HCT116 (cell line): ENCODE results near the gene UBAC2.

Source experiments
- FOSL1 ChIP-seq: IDR thresholded peaks from 2 replicates; pipeline ENCODE4 v1.6.1; 2012; ENCODE audit warnings: low read depth
- JUND ChIP-seq: IDR thresholded peaks from 2 replicates; pipeline ENCODE4 v1.6.1; 2012
- POLR2A ChIP-seq: IDR thresholded peaks from 2 replicates; pipeline ENCODE4 v1.7.0; 2011; ENCODE audit warnings: borderline replicate concordance; ENCODE audit not compliant: insufficient read depth, insufficient read length; ENCODE audit errors: extremely low read depth
- POLR2AphosphoS5 ChIP-seq: IDR thresholded peaks from 2 replicates; pipeline ENCODE4 v1.6.1; 2011; ENCODE audit warnings: mild to moderate bottlenecking, low read depth, low read length, moderate library complexity
- ZNF274 ChIP-seq: fragments of 200-500 bp; sonication (Bioruptor generic); IDR thresholded peaks from 2 replicates; pipeline ENCODE4 v1.6.1; 2014; ENCODE audit warnings: mild to moderate bottlenecking, low read depth, low read length, inconsistent platforms
- TF ChIP-seq, protein P1 (sequence below), 3 experiments: fragments of 200-600 bp in 1 of 3; sonication (generic) in 1 of 3; IDR thresholded peaks in 2 of 3; conservative IDR thresholded peaks in 1 of 3; 2 replicates each; pipeline ENCODE4 v1.5.1; 2012 to 2017; ENCODE audit warnings: low read depth in 2 of 3, low read length in 2 of 3, antibody characterized with exemption in 1 of 3, borderline replicate concordance in 1 of 3, control low read depth in 1 of 3, mild to moderate bottlenecking in 1 of 3, mixed read lengths in 1 of 3, mixed run types in 1 of 3, moderate library complexity in 1 of 3; ENCODE audit not compliant: insufficient read depth in 1 of 3
- TF ChIP-seq, protein P2 (sequence below): IDR thresholded peaks from 2 replicates; pipeline ENCODE4 v1.6.1; 2012
- TF ChIP-seq, protein P3 (sequence below): IDR thresholded peaks from 2 replicates; pipeline ENCODE4 v1.6.1; 2011; ENCODE audit warnings: mild to moderate bottlenecking, low read length, moderate library complexity; ENCODE audit not compliant: insufficient replicate concordance; ENCODE audit errors: extremely low read depth

DNA sequence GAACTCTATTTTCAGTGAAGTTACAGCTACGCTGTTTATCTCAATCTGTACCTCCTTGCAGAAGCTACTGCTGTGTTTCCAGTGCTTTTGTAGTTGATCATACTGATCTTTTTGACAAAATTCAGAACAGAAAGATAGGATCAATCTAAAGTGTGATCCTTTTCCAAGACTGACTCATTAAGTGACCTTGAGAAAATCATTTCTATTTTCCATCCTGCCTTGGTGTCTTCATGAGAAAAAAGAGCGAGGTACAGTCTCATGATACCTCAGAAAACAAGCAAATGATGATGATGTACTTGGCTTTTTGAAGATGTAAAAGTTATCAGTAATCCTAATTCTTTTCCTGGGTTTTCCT, 152.6 kb downstream of the UBAC2 start:
- TF ChIP-seq JUND (no peak), POLR2AphosphoS5 (no peak), POLR2A (no peak), FOSL1 (no peak), ZNF274 (no peak)
- TF ChIP-seq, protein P1, sequence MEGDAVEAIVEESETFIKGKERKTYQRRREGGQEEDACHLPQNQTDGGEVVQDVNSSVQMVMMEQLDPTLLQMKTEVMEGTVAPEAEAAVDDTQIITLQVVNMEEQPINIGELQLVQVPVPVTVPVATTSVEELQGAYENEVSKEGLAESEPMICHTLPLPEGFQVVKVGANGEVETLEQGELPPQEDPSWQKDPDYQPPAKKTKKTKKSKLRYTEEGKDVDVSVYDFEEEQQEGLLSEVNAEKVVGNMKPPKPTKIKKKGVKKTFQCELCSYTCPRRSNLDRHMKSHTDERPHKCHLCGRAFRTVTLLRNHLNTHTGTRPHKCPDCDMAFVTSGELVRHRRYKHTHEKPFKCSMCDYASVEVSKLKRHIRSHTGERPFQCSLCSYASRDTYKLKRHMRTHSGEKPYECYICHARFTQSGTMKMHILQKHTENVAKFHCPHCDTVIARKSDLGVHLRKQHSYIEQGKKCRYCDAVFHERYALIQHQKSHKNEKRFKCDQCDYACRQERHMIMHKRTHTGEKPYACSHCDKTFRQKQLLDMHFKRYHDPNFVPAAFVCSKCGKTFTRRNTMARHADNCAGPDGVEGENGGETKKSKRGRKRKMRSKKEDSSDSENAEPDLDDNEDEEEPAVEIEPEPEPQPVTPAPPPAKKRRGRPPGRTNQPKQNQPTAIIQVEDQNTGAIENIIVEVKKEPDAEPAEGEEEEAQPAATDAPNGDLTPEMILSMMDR (IDR thresholded peaks at IDR 0.05 in 2 of 3, conservative IDR thresholded peaks at IDR 0.05 in 1 of 3; ENCODE audit: borderline replicate concordance in 1 of 3, insufficient read depth in 1 of 3, low read depth in 2 of 3, low read length in 2 of 3), result no peak
- TF ChIP-seq, protein P2, sequence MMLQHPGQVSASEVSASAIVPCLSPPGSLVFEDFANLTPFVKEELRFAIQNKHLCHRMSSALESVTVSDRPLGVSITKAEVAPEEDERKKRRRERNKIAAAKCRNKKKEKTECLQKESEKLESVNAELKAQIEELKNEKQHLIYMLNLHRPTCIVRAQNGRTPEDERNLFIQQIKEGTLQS, result no peak
- TF ChIP-seq, protein P3, sequence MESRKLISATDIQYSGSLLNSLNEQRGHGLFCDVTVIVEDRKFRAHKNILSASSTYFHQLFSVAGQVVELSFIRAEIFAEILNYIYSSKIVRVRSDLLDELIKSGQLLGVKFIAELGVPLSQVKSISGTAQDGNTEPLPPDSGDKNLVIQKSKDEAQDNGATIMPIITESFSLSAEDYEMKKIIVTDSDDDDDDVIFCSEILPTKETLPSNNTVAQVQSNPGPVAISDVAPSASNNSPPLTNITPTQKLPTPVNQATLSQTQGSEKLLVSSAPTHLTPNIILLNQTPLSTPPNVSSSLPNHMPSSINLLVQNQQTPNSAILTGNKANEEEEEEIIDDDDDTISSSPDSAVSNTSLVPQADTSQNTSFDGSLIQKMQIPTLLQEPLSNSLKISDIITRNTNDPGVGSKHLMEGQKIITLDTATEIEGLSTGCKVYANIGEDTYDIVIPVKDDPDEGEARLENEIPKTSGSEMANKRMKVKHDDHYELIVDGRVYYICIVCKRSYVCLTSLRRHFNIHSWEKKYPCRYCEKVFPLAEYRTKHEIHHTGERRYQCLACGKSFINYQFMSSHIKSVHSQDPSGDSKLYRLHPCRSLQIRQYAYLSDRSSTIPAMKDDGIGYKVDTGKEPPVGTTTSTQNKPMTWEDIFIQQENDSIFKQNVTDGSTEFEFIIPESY, result no peak
